ENCODE results near the gene UBA7.

UBA7 gene

GRCh38 chr3:49844464-49845183 lies 30.9 kb upstream of the UBA7 start:
- in situ Hi-C loops (cut with MboI; ENCODE audit: low sequenced_read_pairs, unreplicated experiment), result no loop called here
- TF ChIP-seq CTCF (IDR thresholded peaks at IDR 0.05; ENCODE audit: borderline replicate concordance, control extremely low read depth, extremely low read depth, insufficient read depth, missing control alignments), result no peak
- DNase-seq (ENCODE audit: low spot score), result no peak

- in situ Hi-C loops (cut with MboI; ENCODE audit: low sequenced_read_pairs, unreplicated experiment), result no loop called here
- DNase-seq (ENCODE audit: low spot score), result no peak
- TF ChIP-seq CTCF (IDR thresholded peaks at IDR 0.05; ENCODE audit: borderline replicate concordance, control extremely low read depth, extremely low read depth, insufficient read depth, missing control alignments), result no peak
These were observed 29.2 kb upstream of the UBA7 start for GRCh38 chr3:49842843-49843517.

GRCh38 chr3:49841806-49842205 lies 28.1 kb upstream of the UBA7 start:
- in situ Hi-C loops (cut with MboI; ENCODE audit: low sequenced_read_pairs, unreplicated experiment), result no loop called here
- no peak for TF ChIP-seq CTCF (IDR thresholded peaks at IDR 0.05; ENCODE audit: borderline replicate concordance, control extremely low read depth, extremely low read depth, insufficient read depth, missing control alignments)
- no peak for DNase-seq (ENCODE audit: low spot score)

GRCh38 chr3:49841126-49841696 lies 27.5 kb upstream of the UBA7 start:
- no peak for DNase-seq (ENCODE audit: low spot score)
- TF ChIP-seq CTCF (IDR thresholded peaks at IDR 0.05; ENCODE audit: borderline replicate concordance, control extremely low read depth, extremely low read depth, insufficient read depth, missing control alignments), result peak; percentile 27
- in situ Hi-C loops (cut with MboI; ENCODE audit: low sequenced_read_pairs, unreplicated experiment), result no loop called here

GRCh38 chr3:49840388-49840787 lies 26.6 kb upstream of the UBA7 start:
- in situ Hi-C loops (cut with MboI; ENCODE audit: low sequenced_read_pairs, unreplicated experiment), result no loop called here
- TF ChIP-seq CTCF (IDR thresholded peaks at IDR 0.05; ENCODE audit: borderline replicate concordance, control extremely low read depth, extremely low read depth, insufficient read depth, missing control alignments), result no peak
- no peak for DNase-seq (ENCODE audit: low spot score)

GRCh38 chr3:49839193-49839809 lies 25.5 kb upstream of the UBA7 start:
- peak; percentile 90 for TF ChIP-seq CTCF (IDR thresholded peaks at IDR 0.05; ENCODE audit: borderline replicate concordance, control extremely low read depth, extremely low read depth, insufficient read depth, missing control alignments)
- DNase-seq (ENCODE audit: low spot score), result peak; percentile 82
- in situ Hi-C loops (cut with MboI; ENCODE audit: low sequenced_read_pairs, unreplicated experiment), result no loop called here
